Adipose tissue (tissue), 3 donors: ENCODE measurements around the gene SERPINB1. TPM values are rescaled to one million over a fixed set of nuclear protein-coding genes. Genes with fewer than 3 reads are reported as not detected.
"Not testable (repeated sequence)": the region's sequence is repeated elsewhere in the genome, so short reads cannot be mapped to it uniquely, and the experiment has no call there.

Experiments used
- H3K27ac ChIP-seq: one replicate; pipeline ENCODE4 v1.5.1; 2013; ENCODE audit warnings: low read depth, low read length
- WGBS, 3 donors: extraction: QIAGEN DNeasy Blood & Tissue Kit; methylation state at CpG; one replicate each; pipeline ENCODE4 v1.1.7; 2013; 5-methylcytosine and 5-hydroxymethylcytosine counted together
- polyA plus RNA-seq, 3 donors: library from polyadenylated mRNA; stranded (reverse); fragments of 200-250 nt; gene quantifications; one replicate each; pipeline ENCODE4 v1.2.3, GENCODE V29; 2013
- donor health status: healthy with polysubstance abuse.
- donor health status: Bipolar disorder and iron deficiency.
- donor health status: healthy.

SERPINB1 gene
- polyA plus RNA-seq, 3 donors: 54.0 to 299 (median 65.1) TPM

DNA sequence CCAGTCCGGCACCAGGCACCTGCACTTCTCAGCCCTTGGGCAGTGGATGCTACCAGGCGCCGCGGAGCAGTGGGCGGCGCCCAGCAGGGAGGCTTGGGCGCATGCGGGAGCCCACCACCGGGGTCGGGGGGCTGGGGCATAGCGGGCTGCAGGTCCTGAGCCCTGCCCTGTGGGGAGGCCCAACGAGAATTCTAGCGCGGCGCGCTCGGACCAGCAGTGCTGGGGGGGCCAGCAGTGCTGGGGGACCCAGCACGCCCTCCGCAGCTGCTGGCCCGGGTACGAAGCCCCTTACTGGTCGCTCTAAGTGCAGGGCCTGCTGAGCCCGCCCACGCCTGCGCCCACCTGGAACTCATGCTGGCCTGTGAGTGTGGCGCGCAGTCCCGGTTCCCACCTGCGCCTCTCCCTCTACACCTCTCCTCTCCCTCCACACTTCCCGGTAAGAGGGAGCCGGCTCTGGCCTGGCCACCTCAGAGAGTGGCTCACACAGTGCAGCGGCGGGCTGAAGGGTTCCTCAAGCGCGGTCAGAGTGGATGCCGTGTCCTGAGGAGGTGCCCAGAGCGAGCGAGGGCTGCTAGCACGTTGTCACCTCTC lies 28.5 kb upstream of the SERPINB1 start:
- H3K27ac ChIP-seq: no peak overlapping the region
- WGBS, 3 donors: 95 to 98% (median 98%) methylated on average over 35 to 39 of the region's 39 CpGs

DNA sequence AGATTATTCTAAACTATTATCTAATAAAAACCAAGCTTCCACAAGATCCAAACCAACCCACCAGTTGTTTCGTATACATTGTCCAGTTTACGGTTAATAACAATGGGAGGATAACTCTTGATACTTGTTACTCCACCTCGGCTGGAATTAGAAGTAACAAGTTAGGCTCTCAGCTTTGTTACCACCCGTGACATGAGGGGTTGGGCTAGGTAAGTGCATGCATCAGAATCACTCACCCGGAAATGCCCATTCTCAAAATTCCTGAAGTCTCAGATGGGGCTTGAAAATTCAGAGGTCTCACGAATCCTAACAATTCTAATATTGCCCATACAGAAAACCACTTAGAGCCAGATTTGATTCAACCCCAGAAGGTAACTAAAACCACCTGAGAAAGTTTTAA lies 27.0 kb upstream of the SERPINB1 start:
- WGBS, 3 donors: 91 to 93% (median 93%) methylated on average over 6 of the region's 6 CpGs

DNA sequence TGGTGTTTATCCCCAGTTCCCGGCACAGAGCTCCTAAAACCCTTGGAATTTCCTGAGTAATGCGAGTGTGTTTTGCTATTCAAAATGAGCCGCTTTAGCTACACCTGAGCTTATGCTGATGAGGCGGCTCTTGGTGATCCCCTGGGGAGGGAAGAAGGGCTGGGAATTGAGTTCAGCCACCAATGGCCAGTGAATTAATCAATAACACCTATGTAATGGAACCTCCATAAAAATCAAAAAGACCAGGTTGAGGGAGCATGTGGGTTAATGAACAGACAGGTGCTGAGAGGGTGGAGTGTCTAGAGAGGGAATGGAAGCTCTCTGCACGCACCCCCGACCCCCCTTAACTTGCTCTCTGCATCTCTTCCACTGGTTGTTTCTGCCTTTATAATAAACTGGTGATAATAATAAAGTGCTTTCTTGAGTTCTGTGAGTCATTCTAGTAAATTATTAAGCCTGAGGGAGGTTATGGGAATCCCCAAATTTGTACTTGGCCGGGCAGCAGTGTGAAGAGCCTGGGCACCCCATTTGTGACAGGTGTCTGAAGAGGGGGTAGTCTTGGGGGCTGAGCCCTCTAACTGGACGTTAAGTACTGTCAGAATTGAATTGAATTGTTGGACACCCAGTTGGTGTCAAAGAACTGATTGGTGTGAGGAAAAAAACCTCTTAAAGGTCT lies 24.6 kb upstream of the SERPINB1 start:
- 40 to 57% (median 51%) methylated on average over 8 of the region's 8 CpGs for WGBS, 3 donors
- H3K27ac ChIP-seq: no peak overlapping the region

More for the DNA sequence above, 27.0 kb upstream of the SERPINB1 start:
- no peak overlapping the region for H3K27ac ChIP-seq

DNA sequence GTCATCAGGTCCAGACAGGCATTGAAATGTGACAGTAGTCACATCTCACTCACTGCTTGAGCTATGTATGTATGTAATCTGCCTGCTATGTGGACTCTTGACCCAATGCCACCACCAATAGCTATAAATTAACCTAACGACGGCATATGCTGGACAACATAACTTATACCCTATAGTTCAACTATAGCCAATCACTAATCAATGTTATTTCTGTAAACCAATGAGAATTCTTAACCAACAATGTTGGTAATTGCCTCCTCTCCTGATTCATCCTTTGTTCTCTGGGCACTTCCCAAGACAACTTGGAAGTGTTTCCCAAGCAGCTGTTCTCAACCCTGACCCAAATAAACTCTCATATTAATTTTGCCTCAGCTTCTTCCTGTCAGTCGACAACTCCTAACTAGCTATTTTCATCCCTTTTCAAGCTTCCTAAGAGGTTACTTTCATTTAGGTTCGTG lies 24.1 kb upstream of the SERPINB1 start:
- no peak overlapping the region for H3K27ac ChIP-seq
- 56 to 62% (median 57%) methylated on average over 4 of the region's 4 CpGs for WGBS, 3 donors

DNA sequence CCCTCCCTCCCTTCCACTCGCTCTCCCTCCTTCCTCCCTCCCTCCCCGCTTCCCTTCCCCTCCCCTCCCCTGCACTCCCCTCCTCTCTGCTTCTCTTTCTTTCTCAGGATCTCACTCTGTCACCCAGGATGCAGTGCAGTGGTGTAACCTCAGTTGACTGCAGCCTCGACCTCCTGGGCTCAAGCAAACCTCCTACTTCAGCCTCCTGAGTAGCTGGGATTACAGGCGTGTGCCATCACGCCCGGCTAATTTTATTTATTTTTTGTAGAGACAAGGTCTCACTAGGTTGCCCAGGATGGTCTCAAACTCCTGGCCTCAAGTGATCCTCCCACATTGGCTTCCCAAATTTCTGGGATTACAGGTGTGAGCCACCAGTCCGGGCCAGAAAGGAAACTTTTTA lies 23.6 kb upstream of the SERPINB1 start:
- WGBS, 3 donors: 84 to 93% (median 85%) methylated on average over 7 of the region's 7 CpGs
- H3K27ac ChIP-seq: no peak overlapping the region

DNA sequence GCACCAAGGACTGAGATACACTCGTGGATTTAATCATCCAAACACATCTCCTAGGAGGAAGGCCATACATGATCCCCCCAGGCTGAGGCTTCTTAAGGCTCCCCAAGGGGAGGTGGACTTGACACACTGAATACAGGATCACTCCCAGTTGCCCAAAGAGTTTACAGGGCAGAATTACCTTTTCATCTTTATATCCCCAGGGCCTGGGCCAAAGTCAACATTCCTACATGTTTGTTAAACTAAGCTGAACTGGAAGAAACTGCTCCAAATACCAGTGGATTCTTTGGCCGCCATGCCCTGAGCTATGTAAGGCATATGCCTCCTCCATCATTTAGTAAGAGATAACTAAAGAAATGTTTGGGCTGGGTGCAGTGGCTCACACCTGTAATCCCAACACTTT lies 22.2 kb upstream of the SERPINB1 start:
- H3K27ac ChIP-seq: no peak overlapping the region
- WGBS, 3 donors: 83 to 96% (median 89%) methylated on average over 2 of the region's 2 CpGs

DNA sequence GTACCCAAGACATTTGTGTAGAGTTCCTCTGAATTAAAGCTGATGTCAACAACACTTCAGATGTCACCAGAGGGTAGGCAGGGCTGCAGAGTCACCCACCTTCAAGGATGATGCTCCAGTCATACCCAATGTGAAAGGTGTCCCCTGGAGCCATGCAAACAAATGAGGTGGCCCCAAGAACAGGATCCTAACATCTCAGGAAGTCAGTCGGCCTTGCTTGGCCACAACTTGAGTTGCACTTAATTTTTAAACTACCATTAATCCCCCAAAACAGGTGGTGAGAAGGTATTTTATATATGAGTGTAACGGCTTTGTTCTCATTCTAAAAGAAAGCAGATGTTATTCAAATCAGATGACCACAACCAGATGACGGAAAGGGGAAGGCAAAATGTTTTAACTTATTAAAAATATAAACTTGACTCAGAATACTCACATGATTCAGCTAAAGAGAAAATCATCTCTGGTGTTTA lies 21.1 kb upstream of the SERPINB1 start:
- 45 to 84% (median 49%) methylated on average over 3 of the region's 3 CpGs for WGBS, 3 donors

DNA sequence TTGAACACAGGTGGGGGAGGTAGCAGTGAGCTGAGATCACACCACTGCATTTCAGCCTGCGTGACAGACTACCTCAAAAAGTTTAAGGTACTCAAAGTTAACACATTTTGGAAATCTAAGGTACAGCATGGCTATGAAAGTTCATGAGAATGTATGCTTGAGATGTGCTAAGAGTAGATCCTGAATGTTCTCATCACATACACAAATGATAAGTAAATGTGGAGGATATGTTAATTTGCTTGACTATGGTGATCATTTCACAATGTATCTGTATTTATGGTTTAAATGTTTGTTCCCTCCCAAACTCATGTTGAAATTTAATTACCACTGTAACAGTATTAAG lies 20.1 kb upstream of the SERPINB1 start:
- H3K27ac ChIP-seq: no peak overlapping the region
- 87 to 97% (median 94%) methylated on average over 1 of the region's 1 CpG for WGBS, 3 donors

More for the DNA sequence above, 21.1 kb upstream of the SERPINB1 start:
- H3K27ac ChIP-seq: no peak overlapping the region

DNA sequence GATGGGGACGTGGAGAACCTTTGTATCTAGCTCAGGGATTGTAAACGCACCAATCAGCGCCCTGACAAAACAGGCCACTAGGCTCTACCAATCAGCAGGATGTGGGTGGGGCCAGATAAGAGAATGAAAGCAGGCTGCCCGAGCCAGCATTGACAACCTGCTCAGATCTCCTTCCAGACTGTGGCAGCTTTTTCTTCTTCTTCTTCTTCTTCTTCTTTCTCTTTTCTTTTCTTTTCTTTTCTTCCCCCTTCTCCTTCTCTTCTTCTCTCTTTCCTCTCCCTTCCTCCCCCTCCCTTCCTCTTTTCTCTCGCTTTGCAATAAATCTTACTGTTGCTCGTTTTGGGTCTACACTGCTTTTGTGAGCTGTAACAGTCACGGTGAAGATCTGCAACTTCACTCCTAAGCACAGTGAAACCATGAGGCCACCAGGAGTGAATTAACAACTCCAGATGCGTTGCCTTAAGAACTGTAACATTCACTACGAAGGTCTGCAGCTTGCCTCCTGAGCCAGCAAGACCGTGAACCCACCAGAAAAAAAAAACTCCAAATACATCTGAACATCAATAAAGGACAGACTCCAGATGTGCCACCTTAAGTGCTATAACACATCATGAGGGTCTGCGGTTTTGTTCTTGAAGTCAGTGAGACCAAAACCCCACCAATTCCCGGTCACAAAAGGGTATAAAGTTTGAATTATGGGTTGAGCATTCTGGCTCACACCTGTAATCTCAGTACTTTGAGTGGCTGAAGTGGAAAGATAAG lies 19.6 kb upstream of the SERPINB1 start:
- 68 to 79% (median 76%) methylated on average over 9 to 10 of the region's 12 CpGs for WGBS, 3 donors
- H3K27ac ChIP-seq: no peak overlapping the region

DNA sequence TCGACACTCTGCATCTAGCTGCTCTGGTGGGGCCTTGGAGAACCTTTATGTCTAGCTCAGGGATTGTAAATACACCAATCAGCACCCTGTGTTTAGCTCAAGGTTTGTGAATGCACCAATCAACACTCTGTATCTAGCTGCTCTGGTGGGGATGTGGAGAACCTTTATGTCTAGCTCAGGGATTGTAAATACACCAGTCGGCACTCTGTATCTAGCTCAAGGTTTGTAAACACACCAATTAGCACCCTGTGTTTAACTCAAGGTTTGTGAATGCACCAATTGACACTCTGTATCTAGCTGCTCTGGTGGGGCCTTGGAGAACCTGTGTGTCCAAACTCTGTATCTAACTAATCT lies 19.0 kb upstream of the SERPINB1 start:
- H3K27ac ChIP-seq: not testable (repeated sequence)
- WGBS, 3 donors: 67 to 97% (median 88%) methylated on average over 2 of the region's 2 CpGs

DNA sequence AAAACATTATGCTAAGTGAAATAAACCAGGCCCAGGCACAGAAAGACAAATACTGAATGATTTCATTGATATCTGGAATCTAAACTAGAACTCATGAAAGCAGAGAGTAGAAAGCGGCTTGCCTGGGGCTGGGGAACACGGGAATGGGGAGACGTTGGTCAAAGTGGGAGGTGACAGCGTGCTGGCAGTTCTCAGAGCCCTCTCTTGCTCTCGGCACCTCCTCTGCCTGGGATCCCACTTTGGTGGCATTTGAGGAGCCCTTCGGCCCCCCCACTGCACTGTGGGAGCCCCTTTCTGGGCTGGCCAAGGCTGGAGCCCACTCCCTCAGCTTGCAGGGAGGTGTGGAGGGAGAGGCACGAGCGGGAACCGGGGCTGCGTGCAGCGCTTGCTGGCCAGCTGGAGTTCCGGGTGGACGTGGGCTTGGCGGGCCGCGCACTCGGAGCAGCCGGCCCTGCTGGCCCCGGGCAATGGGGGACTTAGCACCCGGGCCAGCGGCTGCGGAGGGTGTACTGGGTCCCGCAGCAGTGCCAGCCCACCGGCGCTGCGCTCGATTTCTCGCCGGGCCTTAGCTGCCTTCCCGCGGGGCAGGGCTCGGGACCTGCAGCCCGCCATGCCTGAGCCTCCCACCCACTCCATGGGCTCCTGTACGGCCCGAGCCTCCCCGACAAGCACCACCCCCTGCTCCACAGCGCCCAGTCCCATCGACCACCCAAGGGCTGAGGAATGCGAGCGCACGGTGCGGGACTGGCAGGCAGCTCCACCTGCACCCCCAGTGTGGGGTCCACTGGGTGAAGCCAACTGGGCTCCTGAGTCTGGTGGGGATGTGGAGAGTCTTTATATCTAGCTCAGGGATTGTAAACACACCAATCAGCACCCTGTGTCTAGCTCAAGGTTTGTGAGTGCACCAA lies 18.4 kb upstream of the SERPINB1 start:
- 96 to 97% (median 96%) methylated on average over 27 to 42 of the region's 42 CpGs for WGBS, 3 donors
- not testable (repeated sequence) for H3K27ac ChIP-seq

DNA sequence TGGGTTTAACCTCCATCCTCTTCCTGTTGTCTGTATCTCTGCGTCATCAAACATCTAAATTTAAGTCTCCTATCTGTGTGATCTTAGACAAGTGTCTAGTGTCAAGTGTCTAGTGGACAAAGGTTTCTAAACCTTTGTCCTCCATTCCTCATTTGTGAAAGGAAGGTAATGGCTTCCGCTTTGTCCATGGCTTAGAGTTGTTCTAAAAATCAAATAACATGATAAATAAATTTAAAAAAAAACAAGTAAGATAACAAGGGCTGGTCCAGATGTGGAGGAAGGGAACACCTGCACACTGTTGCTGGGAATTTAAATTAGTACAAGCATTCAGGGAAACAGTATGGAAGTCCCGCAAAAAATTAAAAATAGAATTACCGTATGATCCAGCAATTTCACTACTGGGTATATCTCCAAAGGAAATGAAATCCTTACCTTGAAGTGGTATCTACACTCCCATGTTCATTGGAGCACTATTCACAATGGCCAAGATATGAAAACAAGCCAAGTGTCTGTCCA lies 17.6 kb upstream of the SERPINB1 start:
- WGBS, 3 donors: 82 to 86% (median 83%) methylated on average over 4 of the region's 4 CpGs
- no peak overlapping the region for H3K27ac ChIP-seq

DNA sequence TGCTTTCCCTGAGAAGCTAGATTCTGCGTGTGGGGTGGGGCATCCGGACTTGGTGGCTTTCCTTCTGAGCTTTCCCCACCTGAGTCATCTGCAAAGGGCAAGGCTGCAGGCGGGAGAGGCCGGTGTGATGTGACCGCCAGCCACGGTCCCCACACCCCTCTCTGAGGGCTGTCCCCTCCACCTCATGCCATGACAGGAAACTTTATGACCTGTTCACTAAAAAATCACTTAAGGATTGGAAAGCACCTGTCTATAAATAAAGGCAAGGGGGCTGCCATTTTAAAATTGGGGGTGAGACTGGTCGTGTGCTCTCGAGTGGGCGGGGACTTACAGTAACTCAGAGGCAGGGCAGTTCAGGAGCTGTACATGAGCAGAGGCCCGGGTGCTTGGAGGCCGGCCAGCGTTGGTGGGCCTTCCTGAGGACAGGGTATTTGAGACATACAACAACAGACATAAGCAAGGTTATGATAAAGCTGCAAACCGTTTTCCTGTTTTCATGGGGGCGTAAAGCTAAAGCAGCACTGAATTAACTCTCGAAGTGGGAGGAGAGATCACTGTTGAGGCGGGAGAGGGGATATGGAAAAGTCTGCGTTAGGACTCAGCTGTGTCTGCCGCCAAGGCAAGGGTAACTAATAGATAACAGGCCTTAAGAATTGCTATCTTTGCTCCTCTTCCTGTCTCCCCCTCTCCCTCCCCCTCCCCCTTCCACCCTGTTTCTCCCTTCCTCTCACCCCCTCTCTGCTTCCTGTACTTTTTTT lies 16.1 kb upstream of the SERPINB1 start:
- WGBS, 3 donors: 16 to 55% (median 18%) methylated on average over 18 of the region's 18 CpGs
- H3K27ac ChIP-seq: no peak overlapping the region

DNA sequence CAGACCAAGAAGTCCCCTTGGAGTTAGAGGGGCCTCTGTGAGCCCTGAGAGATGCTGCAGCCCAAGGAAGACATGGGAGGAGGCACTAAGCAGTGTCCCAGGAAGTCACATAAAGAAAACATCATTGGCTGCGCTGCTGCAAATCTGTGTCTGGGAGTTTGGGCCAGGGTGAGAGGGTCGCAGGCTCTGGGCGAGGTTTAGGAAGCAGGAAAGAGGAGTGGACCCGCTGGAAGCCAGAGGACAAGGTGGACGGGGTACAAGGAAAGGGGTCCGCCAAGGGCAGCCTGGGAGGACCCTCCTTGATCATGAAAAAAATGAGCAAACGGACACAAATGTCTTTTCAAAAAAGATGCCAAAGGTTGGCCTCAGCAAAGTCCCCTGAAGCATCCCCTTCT lies 15.5 kb upstream of the SERPINB1 start:
- 84 to 92% (median 88%) methylated on average over 7 of the region's 7 CpGs for WGBS, 3 donors
- H3K27ac ChIP-seq: no peak overlapping the region

DNA sequence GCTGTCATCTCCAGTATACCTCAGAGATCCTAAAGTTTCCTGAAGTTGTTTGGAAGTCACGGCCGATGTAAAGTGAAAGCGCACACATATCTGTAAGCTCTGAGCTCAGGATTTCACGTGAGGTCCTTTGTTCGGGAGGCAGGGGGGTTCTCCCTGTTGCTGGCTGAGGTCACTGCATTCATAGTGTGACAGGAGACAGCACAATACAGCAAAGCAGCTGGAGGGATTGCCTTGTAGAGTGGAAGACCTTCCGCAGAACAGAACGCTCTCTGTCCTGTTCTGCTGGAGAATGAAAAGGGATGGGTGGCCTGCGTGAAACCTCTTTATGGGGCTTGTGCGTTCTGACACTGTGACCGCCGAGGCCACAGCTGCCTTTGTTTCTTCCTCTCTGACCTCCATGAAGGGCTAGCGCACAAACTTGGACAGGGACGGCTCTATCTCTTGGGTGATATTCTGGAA lies 13.4 kb upstream of the SERPINB1 start:
- H3K27ac ChIP-seq: peak overlapping the region; percentile 34
- WGBS, 3 donors: 67 to 84% (median 70%) methylated on average over 13 of the region's 13 CpGs

DNA sequence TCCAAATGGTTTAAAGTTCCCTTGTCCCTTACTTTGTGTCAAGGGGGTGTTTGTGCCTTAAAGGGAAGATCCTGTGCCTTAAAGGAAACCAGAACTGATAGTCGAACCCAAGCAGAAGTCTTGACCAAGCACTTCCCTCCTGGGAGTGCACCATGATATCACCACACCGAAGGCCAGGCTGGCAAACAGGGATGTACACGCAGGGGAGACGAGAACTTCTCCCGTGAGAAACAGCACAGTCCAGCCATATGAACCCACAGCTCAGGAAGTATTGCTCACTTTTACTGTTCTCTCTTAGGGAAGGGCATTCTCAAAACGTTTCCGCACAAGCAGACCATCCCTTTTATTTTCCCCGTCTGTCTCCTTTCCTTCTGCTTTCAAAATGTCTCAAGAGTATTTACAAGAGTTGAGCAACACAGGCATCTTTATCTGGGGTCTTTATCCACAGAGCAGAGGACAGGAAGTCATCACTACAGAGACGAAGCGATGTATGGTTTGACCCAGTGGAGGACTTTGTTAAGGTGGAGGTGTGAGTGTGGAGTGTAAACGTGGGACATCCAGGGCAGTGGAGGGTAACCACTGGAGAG lies 12.8 kb upstream of the SERPINB1 start:
- peak overlapping the region; percentile 34 for H3K27ac ChIP-seq
- WGBS, 3 donors: 24 to 55% (median 25%) methylated on average over 11 of the region's 11 CpGs

DNA sequence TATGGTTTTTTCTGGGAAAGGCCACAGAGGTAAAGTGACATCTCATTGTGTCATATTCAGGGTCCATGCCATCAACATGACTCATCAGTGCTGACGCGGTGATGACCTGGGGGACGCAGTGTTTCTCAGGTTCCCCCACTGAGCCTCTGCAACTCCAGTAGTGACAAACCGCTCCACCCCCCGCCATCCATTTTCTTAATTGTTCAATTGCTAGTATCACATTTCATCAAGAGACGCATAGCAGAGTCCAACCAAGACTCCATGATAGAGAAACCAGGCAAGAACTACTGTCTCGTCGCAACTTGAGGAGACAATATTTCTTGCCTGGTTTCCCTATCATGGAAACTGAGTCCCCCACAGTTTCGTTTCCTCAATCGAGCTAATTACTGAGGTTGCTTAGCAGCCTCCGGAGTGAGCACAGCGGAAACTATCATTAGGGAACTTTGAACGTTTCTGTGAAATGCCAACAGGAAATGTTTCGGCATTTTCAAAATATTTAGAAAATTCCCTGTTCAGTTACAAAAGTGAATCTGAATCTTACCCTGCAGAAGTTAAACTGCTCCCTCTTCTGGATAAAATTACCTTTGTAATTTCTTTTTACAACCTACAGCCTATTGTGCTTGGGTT lies 12.2 kb upstream of the SERPINB1 start:
- H3K27ac ChIP-seq: peak overlapping the region; percentile 34
- WGBS, 3 donors: 7 to 11% (median 10%) methylated on average over 14 of the region's 14 CpGs
